SK-N-SH treated with all-trans-retinoic acid at 6 μM for 48 hours (cell line): ENCODE results near the gene EEF1AKMT3.

Source experiments
- ATAC-seq: fragments of 200-7000 bp; cut with Tn5 transposase; 3 replicates; pipeline ENCODE4 v1.9.1; 2020; ENCODE audit warnings: mild to moderate bottlenecking, moderate library complexity
- ARNTL ChIP-seq: fragments of 450-650 bp; formaldehyde crosslinking; IDR thresholded peaks from 2 replicates; pipeline ENCODE4 v1.5.0; 2020; ENCODE audit warnings: low read depth, mild to moderate bottlenecking, moderate library complexity, borderline replicate concordance
- BACH2 ChIP-seq: fragments of 250-450 bp; sonication (Bioruptor Pico); IDR thresholded peaks from 2 replicates; pipeline ENCODE4 v1.9.0; 2021; ENCODE audit warnings: mild to moderate bottlenecking, borderline replicate concordance
- CSDC2 ChIP-seq: fragments of 250-450 bp; sonication (Bioruptor Pico); IDR thresholded peaks from 2 replicates; pipeline ENCODE4 v1.5.0; 2020; ENCODE audit warnings: mild to moderate bottlenecking, moderate library complexity
- GLIS3 ChIP-seq: fragments of 250-450 bp; sonication (Bioruptor Pico); IDR thresholded peaks from 2 replicates; pipeline ENCODE4 v1.5.0; 2020; ENCODE audit warnings: mild to moderate bottlenecking, moderate library complexity
- ISL1 ChIP-seq: fragments of 250-450 bp; sonication (Bioruptor Pico); IDR thresholded peaks from 2 replicates; pipeline ENCODE4 v2.1.2; 2022; ENCODE audit warnings: mild to moderate bottlenecking, moderate library complexity
- OSR1 ChIP-seq: fragments of 250-450 bp; sonication (Bioruptor Pico); IDR thresholded peaks from 2 replicates; pipeline ENCODE4 v1.8.0; 2022; ENCODE audit warnings: moderate library complexity, mild to moderate bottlenecking, inconsistent platforms
- PPARA ChIP-seq: fragments of 250-450 bp; sonication (Bioruptor Pico); IDR thresholded peaks from 2 replicates; pipeline ENCODE4 v1.5.0; 2020; ENCODE audit warnings: mild to moderate bottlenecking, borderline replicate concordance
- RARB ChIP-seq: fragments of 250-450 bp; sonication (Bioruptor Pico); IDR thresholded peaks from 2 replicates; pipeline ENCODE4 v1.8.0; 2021; ENCODE audit warnings: mild to moderate bottlenecking, moderate library complexity
- SNAI2 ChIP-seq: fragments of 250-450 bp; sonication (Bioruptor Pico); IDR thresholded peaks from 2 replicates; pipeline ENCODE4 v1.5.0; 2020; ENCODE audit warnings: mild to moderate bottlenecking, moderate library complexity
- TCF4 ChIP-seq: fragments of 250-450 bp; sonication (Bioruptor Pico); IDR thresholded peaks from 2 replicates; pipeline ENCODE4 v1.8.0; 2021; ENCODE audit warnings: mild to moderate bottlenecking, moderate library complexity, borderline replicate concordance
- TOX ChIP-seq: fragments of 250-450 bp; sonication (Bioruptor Pico); IDR thresholded peaks from 2 replicates; pipeline ENCODE4 v1.8.0; 2021; ENCODE audit warnings: mild to moderate bottlenecking, moderate library complexity, borderline replicate concordance
- ZC3H10 ChIP-seq: fragments of 250-450 bp; sonication (Bioruptor Pico); IDR thresholded peaks from 2 replicates; pipeline ENCODE4 v1.5.1; 2021; ENCODE audit warnings: mild to moderate bottlenecking, moderate library complexity
- ZFP3 ChIP-seq: fragments of 250-450 bp; sonication (Bioruptor Pico); IDR thresholded peaks from 2 replicates; pipeline ENCODE4 v1.5.0; 2020; ENCODE audit warnings: mild to moderate bottlenecking, moderate library complexity
- ZFP30 ChIP-seq: fragments of 450-650 bp; formaldehyde crosslinking; IDR thresholded peaks from 2 replicates; pipeline ENCODE4 v1.5.0; 2022; ENCODE audit warnings: mild to moderate bottlenecking, moderate library complexity
- ZNF565 ChIP-seq: fragments of 450-650 bp; formaldehyde crosslinking; conservative IDR thresholded peaks from 2 replicates; pipeline ENCODE4 v1.5.0; 2020; ENCODE audit warnings: low read depth, mild to moderate bottlenecking, moderate library complexity
- ZNF8 ChIP-seq: fragments of 450-650 bp; formaldehyde crosslinking; IDR thresholded peaks from 2 replicates; pipeline ENCODE4 v1.5.0; 2020; ENCODE audit warnings: mild to moderate bottlenecking, moderate library complexity
- TF ChIP-seq, protein P1 (sequence below): fragments of 250-450 bp; sonication (Bioruptor Pico); IDR thresholded peaks from 2 replicates; pipeline ENCODE4 v1.5.1; 2020; ENCODE audit warnings: low read depth, mild to moderate bottlenecking, moderate library complexity
- TF ChIP-seq, protein P2 (sequence below): fragments of 250-450 bp; sonication (Bioruptor Pico); IDR thresholded peaks from 2 replicates; pipeline ENCODE4 v1.8.0; 2021; ENCODE audit warnings: low read depth, mild to moderate bottlenecking, moderate library complexity, borderline replicate concordance
- TF ChIP-seq, protein P3 (sequence below): fragments of 250-450 bp; sonication (Bioruptor Pico); IDR thresholded peaks from 2 replicates; pipeline ENCODE4 v1.8.0; 2020; ENCODE audit warnings: mild to moderate bottlenecking, moderate library complexity, borderline replicate concordance
- TF ChIP-seq, protein P4 (sequence below): fragments of 250-450 bp; sonication (Bioruptor Pico); IDR thresholded peaks from 2 replicates; pipeline ENCODE4 v1.5.1; 2021; ENCODE audit warnings: mild to moderate bottlenecking, moderate library complexity

Gene EEF1AKMT3

DNA sequence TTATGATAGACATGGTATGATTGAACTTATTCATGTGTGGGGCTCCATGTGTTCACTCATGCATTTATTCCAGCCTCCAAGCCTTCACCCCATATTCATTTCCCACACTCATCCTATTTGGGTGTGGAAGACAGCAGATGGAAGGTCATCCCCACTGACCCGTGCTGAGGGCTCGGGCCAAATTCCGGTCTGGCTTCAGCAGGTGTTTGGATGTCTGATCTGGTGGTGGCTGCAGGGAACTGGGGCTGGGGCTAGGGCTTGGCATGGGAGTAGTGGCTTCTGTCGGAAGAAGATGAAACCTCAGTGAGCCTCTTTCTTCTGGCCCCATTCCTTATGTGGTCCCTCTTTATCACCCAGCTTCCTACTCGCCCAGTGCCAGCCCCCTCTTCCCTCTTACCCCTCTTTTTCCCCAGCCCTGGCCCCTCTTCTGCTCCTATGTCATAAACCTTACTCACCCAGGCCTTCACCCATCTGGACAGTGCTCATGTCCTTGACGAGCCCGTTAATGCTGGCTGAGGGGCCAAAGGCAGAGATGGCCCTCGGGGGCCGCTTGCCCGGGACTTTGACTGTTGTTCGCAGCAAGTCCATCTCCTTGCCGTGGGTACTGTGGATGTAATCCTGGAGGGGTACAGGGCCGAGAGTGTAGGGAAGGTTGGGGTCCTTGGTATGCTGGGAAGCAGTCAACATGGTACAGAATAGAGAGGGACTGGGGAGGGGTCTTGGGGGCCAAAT, 41.9 kb upstream of the EEF1AKMT3 start (continued):
- TF ChIP-seq, protein P1, sequence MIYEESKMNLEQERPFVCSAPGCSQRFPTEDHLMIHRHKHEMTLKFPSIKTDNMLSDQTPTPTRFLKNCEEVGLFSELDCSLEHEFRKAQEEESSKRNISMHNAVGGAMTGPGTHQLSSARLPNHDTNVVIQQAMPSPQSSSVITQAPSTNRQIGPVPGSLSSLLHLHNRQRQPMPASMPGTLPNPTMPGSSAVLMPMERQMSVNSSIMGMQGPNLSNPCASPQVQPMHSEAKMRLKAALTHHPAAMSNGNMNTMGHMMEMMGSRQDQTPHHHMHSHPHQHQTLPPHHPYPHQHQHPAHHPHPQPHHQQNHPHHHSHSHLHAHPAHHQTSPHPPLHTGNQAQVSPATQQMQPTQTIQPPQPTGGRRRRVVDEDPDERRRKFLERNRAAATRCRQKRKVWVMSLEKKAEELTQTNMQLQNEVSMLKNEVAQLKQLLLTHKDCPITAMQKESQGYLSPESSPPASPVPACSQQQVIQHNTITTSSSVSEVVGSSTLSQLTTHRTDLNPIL (CRISPR knock-in tag): no peak
- TF ChIP-seq, protein P2, sequence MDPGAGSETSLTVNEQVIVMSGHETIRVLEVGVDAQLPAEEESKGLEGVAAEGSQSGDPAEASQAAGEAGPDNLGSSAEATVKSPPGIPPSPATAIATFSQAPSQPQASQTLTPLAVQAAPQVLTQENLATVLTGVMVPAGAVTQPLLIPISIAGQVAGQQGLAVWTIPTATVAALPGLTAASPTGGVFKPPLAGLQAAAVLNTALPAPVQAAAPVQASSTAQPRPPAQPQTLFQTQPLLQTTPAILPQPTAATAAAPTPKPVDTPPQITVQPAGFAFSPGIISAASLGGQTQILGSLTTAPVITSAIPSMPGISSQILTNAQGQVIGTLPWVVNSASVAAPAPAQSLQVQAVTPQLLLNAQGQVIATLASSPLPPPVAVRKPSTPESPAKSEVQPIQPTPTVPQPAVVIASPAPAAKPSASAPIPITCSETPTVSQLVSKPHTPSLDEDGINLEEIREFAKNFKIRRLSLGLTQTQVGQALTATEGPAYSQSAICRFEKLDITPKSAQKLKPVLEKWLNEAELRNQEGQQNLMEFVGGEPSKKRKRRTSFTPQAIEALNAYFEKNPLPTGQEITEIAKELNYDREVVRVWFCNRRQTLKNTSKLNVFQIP (CRISPR knock-in tag): no peak
- TF ChIP-seq ZFP30 (CRISPR knock-in tag): no peak
- TF ChIP-seq ZNF565: no peak
- TF ChIP-seq ZC3H10 (CRISPR knock-in tag): no peak
- TF ChIP-seq TOX (CRISPR knock-in tag): no peak
- no peak for TF ChIP-seq ISL1 (CRISPR knock-in tag)
- TF ChIP-seq TCF4 (CRISPR knock-in tag): no peak
- TF ChIP-seq SNAI2 (CRISPR knock-in tag): no peak
- TF ChIP-seq, all 23 proteins: peak for 0

DNA sequence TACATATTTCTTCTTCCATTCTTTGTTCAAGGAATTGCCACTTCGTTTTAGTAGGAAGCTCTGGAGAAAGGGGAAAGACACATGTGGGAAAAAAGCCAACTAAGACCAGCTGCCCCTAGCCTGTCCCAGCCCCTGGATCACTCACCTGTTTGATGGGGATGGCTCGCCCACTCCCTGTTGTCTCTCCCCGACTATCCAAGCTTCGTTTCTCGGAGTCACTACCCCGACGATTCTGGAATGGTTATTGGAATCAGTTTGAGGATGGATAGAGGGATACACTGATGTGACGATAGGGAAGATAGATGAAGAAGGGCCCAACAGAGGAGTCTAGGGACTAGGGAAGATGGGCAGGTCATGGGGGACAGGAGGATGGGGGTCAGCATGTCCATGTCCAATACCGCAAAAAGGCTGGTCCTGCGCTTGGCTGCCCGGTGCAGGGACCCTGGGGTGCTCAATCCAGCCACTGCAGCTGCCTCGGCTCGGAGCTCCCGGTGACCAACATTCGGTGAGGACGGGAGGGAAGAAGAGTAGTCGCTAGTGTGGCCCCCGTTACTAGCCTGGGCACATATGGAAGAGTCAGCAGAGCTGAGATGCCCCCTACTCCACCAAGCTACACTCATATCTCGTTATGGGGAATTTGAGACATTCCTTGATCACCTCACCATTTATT, 40.9 kb upstream of the EEF1AKMT3 start:
- ATAC-seq: no peak

More for the DNA sequence above, 40.9 kb upstream of the EEF1AKMT3 start:
- no peak for TF ChIP-seq TCF4 (CRISPR knock-in tag)
- TF ChIP-seq ZNF8 (CRISPR knock-in tag): no peak
- TF ChIP-seq OSR1: no peak
- no peak for TF ChIP-seq ZFP3
- no peak for TF ChIP-seq GLIS3
- no peak for TF ChIP-seq ZC3H10 (CRISPR knock-in tag)
- no peak for TF ChIP-seq ISL1 (CRISPR knock-in tag)
- no peak for TF ChIP-seq PPARA
- TF ChIP-seq, protein P2 (CRISPR knock-in tag): no peak
- no peak for TF ChIP-seq ZNF565
- TF ChIP-seq CSDC2 (CRISPR knock-in tag): no peak
- no peak for TF ChIP-seq RARB
- no peak for TF ChIP-seq ZFP30 (CRISPR knock-in tag)
- TF ChIP-seq SNAI2 (CRISPR knock-in tag): no peak
- no peak for TF ChIP-seq BACH2 (CRISPR knock-in tag)
- TF ChIP-seq ARNTL (CRISPR knock-in tag): no peak
- TF ChIP-seq, protein P3, sequence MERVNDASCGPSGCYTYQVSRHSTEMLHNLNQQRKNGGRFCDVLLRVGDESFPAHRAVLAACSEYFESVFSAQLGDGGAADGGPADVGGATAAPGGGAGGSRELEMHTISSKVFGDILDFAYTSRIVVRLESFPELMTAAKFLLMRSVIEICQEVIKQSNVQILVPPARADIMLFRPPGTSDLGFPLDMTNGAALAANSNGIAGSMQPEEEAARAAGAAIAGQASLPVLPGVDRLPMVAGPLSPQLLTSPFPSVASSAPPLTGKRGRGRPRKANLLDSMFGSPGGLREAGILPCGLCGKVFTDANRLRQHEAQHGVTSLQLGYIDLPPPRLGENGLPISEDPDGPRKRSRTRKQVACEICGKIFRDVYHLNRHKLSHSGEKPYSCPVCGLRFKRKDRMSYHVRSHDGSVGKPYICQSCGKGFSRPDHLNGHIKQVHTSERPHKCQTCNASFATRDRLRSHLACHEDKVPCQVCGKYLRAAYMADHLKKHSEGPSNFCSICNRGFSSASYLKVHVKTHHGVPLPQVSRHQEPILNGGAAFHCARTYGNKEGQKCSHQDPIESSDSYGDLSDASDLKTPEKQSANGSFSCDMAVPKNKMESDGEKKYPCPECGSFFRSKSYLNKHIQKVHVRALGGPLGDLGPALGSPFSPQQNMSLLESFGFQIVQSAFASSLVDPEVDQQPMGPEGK (CRISPR knock-in tag): no peak
- TF ChIP-seq, protein P1 (CRISPR knock-in tag): no peak
- TF ChIP-seq, protein P4, sequence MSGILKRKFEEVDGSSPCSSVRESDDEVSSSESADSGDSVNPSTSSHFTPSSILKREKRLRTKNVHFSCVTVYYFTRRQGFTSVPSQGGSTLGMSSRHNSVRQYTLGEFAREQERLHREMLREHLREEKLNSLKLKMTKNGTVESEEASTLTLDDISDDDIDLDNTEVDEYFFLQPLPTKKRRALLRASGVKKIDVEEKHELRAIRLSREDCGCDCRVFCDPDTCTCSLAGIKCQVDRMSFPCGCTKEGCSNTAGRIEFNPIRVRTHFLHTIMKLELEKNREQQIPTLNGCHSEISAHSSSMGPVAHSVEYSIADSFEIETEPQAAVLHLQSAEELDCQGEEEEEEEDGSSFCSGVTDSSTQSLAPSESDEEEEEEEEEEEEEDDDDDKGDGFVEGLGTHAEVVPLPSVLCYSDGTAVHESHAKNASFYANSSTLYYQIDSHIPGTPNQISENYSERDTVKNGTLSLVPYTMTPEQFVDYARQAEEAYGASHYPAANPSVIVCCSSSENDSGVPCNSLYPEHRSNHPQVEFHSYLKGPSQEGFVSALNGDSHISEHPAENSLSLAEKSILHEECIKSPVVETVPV (CRISPR knock-in tag): no peak
